HEK293 (cell line): ENCODE measurements around the gene CEP70.

Experiments
- CTCF ChIA-PET: fragments of 350-600 bp; formaldehyde crosslinking; extraction: SDS; loops from one replicate; lab custom pipeline; 2021; ENCODE audit warnings: antibody characterized with exemption; lab: Yijun Ruan, JAX
- POLR2A ChIA-PET: fragments of 300-600 bp; formaldehyde crosslinking; extraction: SDS; loops from one replicate; lab custom pipeline; 2020; ENCODE audit warnings: antibody characterized with exemption, inconsistent platforms; lab: Yijun Ruan, JAX
- H3K27ac ChIP-seq: fragments of 200-500 bp; sonication (Bioruptor generic); 2 replicates; pipeline ENCODE4 v1.5.1; 2014; ENCODE audit warnings: low read depth, low read length, control low read depth, inconsistent platforms; ENCODE audit errors: extremely low read depth
- H3K36me3 ChIP-seq, 2 experiments: fragments of 200-500 bp in 1 of 2; sonication (Bioruptor generic) in 1 of 2; 1 replicate in 1 of 2; 2 replicates in 1 of 2; pipeline ENCODE4 v1.5.1; 2014 to 2017; ENCODE audit warnings: inconsistent platforms in 2 of 2, low read length in 2 of 2; ENCODE audit not compliant: control insufficient read depth in 2 of 2, insufficient read depth in 1 of 2
- H3K4me1 ChIP-seq: fragments of 200-500 bp; sonication (Bioruptor generic); 2 replicates; pipeline ENCODE4 v1.5.1; 2014; ENCODE audit warnings: mild to moderate bottlenecking, low read length, inconsistent platforms; ENCODE audit not compliant: control insufficient read depth, insufficient read depth
- H3K4me3 ChIP-seq: 2 replicates; pipeline ENCODE4 v1.5.1; 2011; ENCODE audit warnings: low read depth, mild to moderate bottlenecking, control low read depth, low read length, moderate library complexity
- H3K9me3 ChIP-seq: fragments of 200-500 bp; sonication (Bioruptor generic); 2 replicates; pipeline ENCODE4 v1.5.1; 2014; ENCODE audit warnings: low read depth, low read length, inconsistent platforms; ENCODE audit not compliant: control insufficient read depth, insufficient read depth
- BCL11A ChIP-seq: fragments of 450-650 bp; formaldehyde crosslinking; IDR thresholded peaks from 2 replicates; pipeline ENCODE4 v1.5.1; 2016; ENCODE audit warnings: low read depth, missing biosample characterization, missing genetic modification characterization
- EGR2 ChIP-seq: fragments of 450-650 bp; formaldehyde crosslinking; IDR thresholded peaks from 2 replicates; pipeline ENCODE4 v1.5.1; 2016; ENCODE audit warnings: low read depth, missing biosample characterization, missing genetic modification characterization
- KLF8 ChIP-seq: fragments of 450-650 bp; formaldehyde crosslinking; IDR thresholded peaks from 2 replicates; pipeline ENCODE4 v1.5.1; 2016; ENCODE audit warnings: missing biosample characterization, missing genetic modification characterization
- SCRT1 ChIP-seq: fragments of 450-650 bp; formaldehyde crosslinking; IDR thresholded peaks from 2 replicates; pipeline ENCODE4 v1.5.1; 2016; ENCODE audit warnings: missing biosample characterization, missing genetic modification characterization, borderline replicate concordance
- ZFHX2 ChIP-seq: fragments of 450-650 bp; formaldehyde crosslinking; conservative IDR thresholded peaks from 2 replicates; pipeline ENCODE4 v1.5.1; 2016; ENCODE audit warnings: missing biosample characterization, missing genetic modification characterization
- ZIC2 ChIP-seq: fragments of 450-650 bp; formaldehyde crosslinking; IDR thresholded peaks from 2 replicates; pipeline ENCODE4 v1.5.1; 2016; ENCODE audit warnings: missing biosample characterization, missing genetic modification characterization
- ZNF133 ChIP-seq: fragments of 450-650 bp; formaldehyde crosslinking; IDR thresholded peaks from 2 replicates; pipeline ENCODE4 v1.5.1; 2016; ENCODE audit warnings: missing biosample characterization, missing genetic modification characterization
- ZNF302 ChIP-seq: fragments of 450-650 bp; formaldehyde crosslinking; IDR thresholded peaks from 2 replicates; pipeline ENCODE4 v1.5.1; 2016; ENCODE audit warnings: missing biosample characterization, missing genetic modification characterization, low read depth
- ZNF350 ChIP-seq: fragments of 450-650 bp; formaldehyde crosslinking; IDR thresholded peaks from 2 replicates; pipeline ENCODE4 v1.5.0; 2017; ENCODE audit warnings: missing biosample characterization, mild to moderate bottlenecking, missing genetic modification characterization
- ZNF354C ChIP-seq: fragments of 450-650 bp; formaldehyde crosslinking; IDR thresholded peaks from 2 replicates; pipeline ENCODE4 v1.5.1; 2016; ENCODE audit warnings: missing biosample characterization, missing genetic modification characterization, low read depth, borderline replicate concordance
- ZNF548 ChIP-seq: fragments of 450-650 bp; formaldehyde crosslinking; IDR thresholded peaks from 2 replicates; pipeline ENCODE4 v1.5.1; 2016; ENCODE audit warnings: missing biosample characterization, missing genetic modification characterization
- ZNF549 ChIP-seq: fragments of 450-650 bp; IDR thresholded peaks from 2 replicates; pipeline ENCODE4 v1.5.1; 2018; ENCODE audit warnings: missing biosample characterization, missing genetic modification characterization, mild to moderate bottlenecking, inconsistent platforms, moderate library complexity
- ZNF600 ChIP-seq: fragments of 450-650 bp; formaldehyde crosslinking; IDR thresholded peaks from 2 replicates; pipeline ENCODE4 v1.5.1; 2016; ENCODE audit warnings: missing biosample characterization, missing genetic modification characterization
- ZNF626 ChIP-seq: fragments of 450-650 bp; sonication (Bioruptor Pico); formaldehyde crosslinking; IDR thresholded peaks from 2 replicates; pipeline ENCODE4 v1.5.1; 2018; ENCODE audit warnings: missing biosample characterization, missing genetic modification characterization, inconsistent platforms
- ZNF639 ChIP-seq: fragments of 450-650 bp; formaldehyde crosslinking; IDR thresholded peaks from 2 replicates; pipeline ENCODE4 v1.5.1; 2016; ENCODE audit warnings: missing biosample characterization, missing genetic modification characterization
- ZNF645 ChIP-seq: fragments of 450-650 bp; formaldehyde crosslinking; IDR thresholded peaks from 2 replicates; pipeline ENCODE4; 2016; ENCODE audit warnings: missing biosample characterization, missing genetic modification characterization
- ZNF707 ChIP-seq: fragments of 450-650 bp; formaldehyde crosslinking; IDR thresholded peaks from 2 replicates; pipeline ENCODE4 v1.5.1; 2016; ENCODE audit warnings: missing biosample characterization, missing genetic modification characterization
- ZNF747 ChIP-seq: fragments of 450-650 bp; formaldehyde crosslinking; IDR thresholded peaks from 2 replicates; pipeline ENCODE4 v1.5.1; 2016; ENCODE audit warnings: missing biosample characterization, missing genetic modification characterization
- ZNF76 ChIP-seq: fragments of 450-650 bp; formaldehyde crosslinking; IDR thresholded peaks from 2 replicates; pipeline ENCODE4; 2016; ENCODE audit warnings: low read depth, missing biosample characterization, missing genetic modification characterization, borderline replicate concordance
- ZNF776 ChIP-seq: fragments of 450-650 bp; formaldehyde crosslinking; IDR thresholded peaks from 2 replicates; pipeline ENCODE4 v1.5.0; 2017; ENCODE audit warnings: missing biosample characterization, missing genetic modification characterization, borderline replicate concordance
- ZNF792 ChIP-seq: fragments of 450-650 bp; formaldehyde crosslinking; IDR thresholded peaks from 2 replicates; pipeline ENCODE4 v1.5.1; 2016; ENCODE audit warnings: missing biosample characterization, missing genetic modification characterization
- ZNF837 ChIP-seq: fragments of 450-650 bp; formaldehyde crosslinking; IDR thresholded peaks from 2 replicates; pipeline ENCODE4 v1.5.1; 2016; ENCODE audit warnings: missing biosample characterization, missing genetic modification characterization
- ZSCAN16 ChIP-seq: fragments of 450-650 bp; formaldehyde crosslinking; IDR thresholded peaks from 2 replicates; pipeline ENCODE4 v1.5.1; 2016; ENCODE audit warnings: missing biosample characterization, missing genetic modification characterization
- TF ChIP-seq, protein P1 (sequence below): fragments of 450-650 bp; formaldehyde crosslinking; IDR thresholded peaks from 2 replicates; pipeline ENCODE4 v1.5.1; 2016; ENCODE audit warnings: missing biosample characterization, missing genetic modification characterization
- TF ChIP-seq, protein P2 (sequence below): fragments of 450-650 bp; formaldehyde crosslinking; IDR thresholded peaks from 2 replicates; pipeline ENCODE4 v1.5.1; 2016; ENCODE audit warnings: missing biosample characterization, missing genetic modification characterization, borderline replicate concordance

CEP70 gene

GRCh38 chr3:138452436-138452835, 141.6 kb downstream of the CEP70 start:
- ChIA-PET POLR2A (interaction anchor here (0.7 kb wide), 1 partner anchor 10 kb away, joined by 3 read pairs; no protein-coding TSS in a partner anchor), CTCF (no interaction called here)
- Histone ChIP-seq H3K36me3 (no peaks in the 10 kb centered on the region), H3K4me1 (no peaks in the 10 kb centered on the region), H3K27ac (no peak overlapping the region), H3K4me3 (no peak overlapping the region), H3K9me3 (no peaks in the 10 kb centered on the region)
- TF ChIP-seq, protein P1, sequence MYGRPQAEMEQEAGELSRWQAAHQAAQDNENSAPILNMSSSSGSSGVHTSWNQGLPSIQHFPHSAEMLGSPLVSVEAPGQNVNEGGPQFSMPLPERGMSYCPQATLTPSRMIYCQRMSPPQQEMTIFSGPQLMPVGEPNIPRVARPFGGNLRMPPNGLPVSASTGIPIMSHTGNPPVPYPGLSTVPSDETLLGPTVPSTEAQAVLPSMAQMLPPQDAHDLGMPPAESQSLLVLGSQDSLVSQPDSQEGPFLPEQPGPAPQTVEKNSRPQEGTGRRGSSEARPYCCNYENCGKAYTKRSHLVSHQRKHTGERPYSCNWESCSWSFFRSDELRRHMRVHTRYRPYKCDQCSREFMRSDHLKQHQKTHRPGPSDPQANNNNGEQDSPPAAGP, result no peak
- peak; percentile 50; the same call in 1 of the 2 replicates for TF ChIP-seq ZIC2 (tag by site-specific recombination)

- CTCF ChIA-PET, result no interaction called here
- H3K9me3 ChIP-seq, result no peaks in the 10 kb centered on the region
- no peak overlapping the region for H3K4me3 ChIP-seq
- no peaks in the 10 kb centered on the region for H3K36me3 ChIP-seq
- POLR2A ChIA-PET, result interaction anchor here (0.7 kb wide), 1 partner anchor 9 kb away, joined by 3 read pairs; no protein-coding TSS in a partner anchor
- no peak overlapping the region for H3K27ac ChIP-seq
- no peaks in the 10 kb centered on the region for H3K4me1 ChIP-seq
- no peak for TF ChIP-seq ZNF133
- no peak for TF ChIP-seq KLF8 (tag by site-specific recombination)
- TF ChIP-seq, protein P2, sequence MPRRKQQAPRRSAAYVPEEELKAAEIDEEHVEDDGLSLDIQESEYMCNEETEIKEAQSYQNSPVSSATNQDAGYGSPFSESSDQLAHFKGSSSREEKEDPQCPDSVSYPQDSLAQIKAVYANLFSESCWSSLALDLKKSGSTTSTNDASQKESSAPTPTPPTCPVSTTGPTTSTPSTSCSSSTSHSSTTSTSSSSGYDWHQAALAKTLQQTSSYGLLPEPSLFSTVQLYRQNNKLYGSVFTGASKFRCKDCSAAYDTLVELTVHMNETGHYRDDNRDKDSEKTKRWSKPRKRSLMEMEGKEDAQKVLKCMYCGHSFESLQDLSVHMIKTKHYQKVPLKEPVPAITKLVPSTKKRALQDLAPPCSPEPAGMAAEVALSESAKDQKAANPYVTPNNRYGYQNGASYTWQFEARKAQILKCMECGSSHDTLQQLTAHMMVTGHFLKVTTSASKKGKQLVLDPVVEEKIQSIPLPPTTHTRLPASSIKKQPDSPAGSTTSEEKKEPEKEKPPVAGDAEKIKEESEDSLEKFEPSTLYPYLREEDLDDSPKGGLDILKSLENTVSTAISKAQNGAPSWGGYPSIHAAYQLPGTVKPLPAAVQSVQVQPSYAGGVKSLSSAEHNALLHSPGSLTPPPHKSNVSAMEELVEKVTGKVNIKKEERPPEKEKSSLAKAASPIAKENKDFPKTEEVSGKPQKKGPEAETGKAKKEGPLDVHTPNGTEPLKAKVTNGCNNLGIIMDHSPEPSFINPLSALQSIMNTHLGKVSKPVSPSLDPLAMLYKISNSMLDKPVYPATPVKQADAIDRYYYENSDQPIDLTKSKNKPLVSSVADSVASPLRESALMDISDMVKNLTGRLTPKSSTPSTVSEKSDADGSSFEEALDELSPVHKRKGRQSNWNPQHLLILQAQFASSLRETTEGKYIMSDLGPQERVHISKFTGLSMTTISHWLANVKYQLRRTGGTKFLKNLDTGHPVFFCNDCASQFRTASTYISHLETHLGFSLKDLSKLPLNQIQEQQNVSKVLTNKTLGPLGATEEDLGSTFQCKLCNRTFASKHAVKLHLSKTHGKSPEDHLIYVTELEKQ (tag by site-specific recombination), result no peak
- no peak for TF ChIP-seq BCL11A (tag by site-specific recombination)
- no peak for TF ChIP-seq SCRT1 (tag by site-specific recombination)
- TF ChIP-seq ZNF747, result no peak
- TF ChIP-seq ZNF549 (tag by site-specific recombination), result no peak
- TF ChIP-seq ZNF76, result no peak
- TF ChIP-seq ZNF792, result no peak
- TF ChIP-seq ZFHX2 (tag by site-specific recombination), result peak; percentile 42
- no peak for TF ChIP-seq ZNF350 (tag by site-specific recombination)
- 0 out of 2 replicates have a peak, but pooled peaks have one; percentile 8 for TF ChIP-seq EGR2 (tag by site-specific recombination)
- no peak for TF ChIP-seq ZNF776 (tag by site-specific recombination)
- no peak for TF ChIP-seq ZNF548 (tag by site-specific recombination)
These were observed 142.4 kb downstream of the CEP70 start for GRCh38 chr3:138451595-138452162.

- CTCF ChIA-PET, result interaction anchor here (0.5 to 0.6 kb wide), 3 partner anchors 181 to 514 kb away, joined by 3 read pairs; no protein-coding TSS in a partner anchor
- POLR2A ChIA-PET, result no interaction called here
- Histone ChIP-seq H3K9me3 (no peaks in the 10 kb centered on the region), H3K27ac (no peak overlapping the region), H3K36me3 (no peaks in the 10 kb centered on the region), H3K4me1 (no peaks in the 10 kb centered on the region), H3K4me3 (no peak overlapping the region)
- TF ChIP-seq ZNF354C (tag by site-specific recombination) (no peak), ZNF776 (tag by site-specific recombination) (no peak), ZNF600 (tag by site-specific recombination) (no peak), ZNF837 (tag by site-specific recombination) (no peak), ZNF639 (tag by site-specific recombination) (no peak), ZNF626 (tag by site-specific recombination) (no peak), ZNF645 (tag by site-specific recombination) (no peak), ZNF302 (no peak), ZNF707 (tag by site-specific recombination) (no peak), ZSCAN16 (no peak)
These were observed 143.2 kb downstream of the CEP70 start for GRCh38 chr3:138450704-138451424.
